Ascending aorta (tissue), 2 donors: ENCODE measurements around the gene EMC10. TPM values are rescaled to one million over a fixed set of nuclear protein-coding genes. Genes with fewer than 3 reads are reported as not detected.

Experiments
- DNase-seq, 2 donors: peaks; one replicate each; pipeline ENCODE4 v3.0.0-alpha.2; 2019; ENCODE audit warnings: low spot score in 2 of 2
- H3K27ac ChIP-seq, 2 donors: fragments of 200-600 bp; sonication (generic); one replicate each; pipeline ENCODE4 v1.5.1; 2016 to 2017; ENCODE audit warnings: mild to moderate bottlenecking in 1 of 2
- H3K27me3 ChIP-seq: fragments of 200-600 bp; sonication (generic); one replicate; pipeline ENCODE4 v1.5.1; 2017
- H3K36me3 ChIP-seq, 2 donors: fragments of 200-600 bp; sonication (generic); one replicate each; pipeline ENCODE4 v1.5.1; 2016
- H3K4me1 ChIP-seq, 2 donors: fragments of 200-600 bp; sonication (generic); one replicate each; pipeline ENCODE4 v1.5.1; 2016 to 2017; ENCODE audit warnings: mild to moderate bottlenecking in 1 of 2
- H3K4me3 ChIP-seq, 2 donors: fragments of 200-600 bp; sonication (generic); one replicate each; pipeline ENCODE4 v1.5.1; 2016 to 2017; ENCODE audit warnings: mild to moderate bottlenecking in 1 of 2
- H3K9me3 ChIP-seq, 2 donors: fragments of 200-600 bp; sonication (generic); one replicate each; pipeline ENCODE4 v1.5.1; 2016
- CTCF ChIP-seq, 3 experiments: fragments of 200-600 bp in 2 of 3; fragments of 450-650 bp in 1 of 3; sonication (generic) in 2 of 3; IDR thresholded peaks; one replicate each; pipeline ENCODE4 v1.5.1; 2016 to 2019; ENCODE audit warnings: antibody characterized with exemption in 3 of 3, mild to moderate bottlenecking in 1 of 3, moderate library complexity in 1 of 3
- intact Hi-C: fragments of 100-400 bp; cut with DNase I; formaldehyde crosslinking; loops from one replicate; pipeline ENCODE4 v1.15.1; 2023
- total RNA-seq: library from RNA; depleted of rRNA; stranded (reverse); fragments of >200 nt; gene quantifications from one replicate; pipeline ENCODE4 v1.1.0, GENCODE V29; 2016

The EMC10 gene
- total RNA-seq, 1 donor from 2014 or later, result 87.9 TPM

GRCh38 chr19:50460161-50460765 lies 16.0 kb upstream of the EMC10 start:
- DNase-seq, result no peak
- Histone ChIP-seq H3K4me1 (no peaks in the 10 kb centered on the region), H3K27ac (no peak overlapping the region), H3K4me3 (no peak overlapping the region), H3K9me3 (no peaks in the 10 kb centered on the region), H3K27me3 (peaks cover 5% of the 10 kb centered on the region), H3K36me3 (no peaks in the 10 kb centered on the region)
- TF ChIP-seq CTCF (IDR thresholded peaks at IDR 0.05), result no peak
- intact Hi-C loops, result loop anchor here (2.0 kb wide), 1 partner anchor 91 kb away; no protein-coding TSS in a partner anchor

GRCh38 chr19:50461066-50461875 lies 15.0 kb upstream of the EMC10 start:
- H3K27ac ChIP-seq, result no peak overlapping the region
- no peaks in the 10 kb centered on the region for H3K36me3 ChIP-seq
- H3K9me3 ChIP-seq, result no peaks in the 10 kb centered on the region
- TF ChIP-seq CTCF (IDR thresholded peaks at IDR 0.05), result peak; percentile 53 to 63 (median 57)
- DNase-seq, result no peak
- intact Hi-C loops, result loop anchor here (2.0 kb wide), 1 partner anchor 92 kb away; no protein-coding TSS in a partner anchor
- H3K27me3 ChIP-seq, result peaks cover 5% of the 10 kb centered on the region
- H3K4me1 ChIP-seq, result no peaks in the 10 kb centered on the region
- H3K4me3 ChIP-seq, result no peak overlapping the region

GRCh38 chr19:50462970-50463369 lies 13.3 kb upstream of the EMC10 start:
- intact Hi-C loops, result no loop called here
- DNase-seq, result no peak
- Histone ChIP-seq H3K27me3 (peaks cover under 1% of the 10 kb centered on the region), H3K4me3 (no peak overlapping the region), H3K36me3 (no peaks in the 10 kb centered on the region), H3K4me1 (no peaks in the 10 kb centered on the region), H3K27ac (no peak overlapping the region), H3K9me3 (no peaks in the 10 kb centered on the region)
- TF ChIP-seq CTCF (IDR thresholded peaks at IDR 0.05), result no peak

GRCh38 chr19:50464348-50464747 lies 12.0 kb upstream of the EMC10 start:
- Histone ChIP-seq H3K36me3 (no peaks in the 10 kb centered on the region), H3K27ac (no peak overlapping the region), H3K4me1 (no peaks in the 10 kb centered on the region), H3K9me3 (no peaks in the 10 kb centered on the region), H3K27me3 (no peaks in the 10 kb centered on the region), H3K4me3 (no peak overlapping the region)
- intact Hi-C loops, result no loop called here
- TF ChIP-seq CTCF (IDR thresholded peaks at IDR 0.05), result no peak
- DNase-seq, result no peak

GRCh38 chr19:50465000-50465399 lies 11.3 kb upstream of the EMC10 start:
- intact Hi-C loops, result no loop called here
- no peaks in the 10 kb centered on the region for H3K36me3 ChIP-seq
- no peaks in the 10 kb centered on the region for H3K9me3 ChIP-seq
- H3K27me3 ChIP-seq, result no peaks in the 10 kb centered on the region
- no peaks in the 10 kb centered on the region for H3K4me1 ChIP-seq
- TF ChIP-seq CTCF (IDR thresholded peaks at IDR 0.05), result no peak
- DNase-seq, result no peak
- H3K27ac ChIP-seq, result no peak overlapping the region
- H3K4me3 ChIP-seq, result no peak overlapping the region
